ENCODE measurements around the gene TAS2R8.

DNA sequence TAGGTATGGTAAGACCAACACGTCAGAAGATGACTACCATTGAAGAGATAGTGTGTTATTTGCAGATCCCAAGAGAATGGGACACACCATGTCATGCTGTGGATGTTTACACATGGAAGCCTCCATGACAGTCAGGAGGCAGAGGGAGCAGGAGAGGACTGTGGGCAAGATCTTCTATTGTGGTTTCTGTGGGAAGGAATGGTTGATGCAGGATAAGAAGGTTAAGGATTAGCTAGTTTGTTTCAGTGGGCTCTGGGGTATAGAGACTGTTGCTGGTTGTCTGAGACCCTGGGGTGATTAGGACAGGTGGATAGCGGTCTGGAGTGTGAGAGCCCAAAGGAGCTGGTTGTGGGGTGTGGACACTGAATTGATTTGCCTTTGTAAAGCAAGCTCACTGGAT is 28.0 kb downstream of the TAS2R8 start:
- TF ChIP-seq POLR2A (IDR thresholded peaks at IDR 0.05), result no peak
- TF ChIP-seq, protein P1, sequence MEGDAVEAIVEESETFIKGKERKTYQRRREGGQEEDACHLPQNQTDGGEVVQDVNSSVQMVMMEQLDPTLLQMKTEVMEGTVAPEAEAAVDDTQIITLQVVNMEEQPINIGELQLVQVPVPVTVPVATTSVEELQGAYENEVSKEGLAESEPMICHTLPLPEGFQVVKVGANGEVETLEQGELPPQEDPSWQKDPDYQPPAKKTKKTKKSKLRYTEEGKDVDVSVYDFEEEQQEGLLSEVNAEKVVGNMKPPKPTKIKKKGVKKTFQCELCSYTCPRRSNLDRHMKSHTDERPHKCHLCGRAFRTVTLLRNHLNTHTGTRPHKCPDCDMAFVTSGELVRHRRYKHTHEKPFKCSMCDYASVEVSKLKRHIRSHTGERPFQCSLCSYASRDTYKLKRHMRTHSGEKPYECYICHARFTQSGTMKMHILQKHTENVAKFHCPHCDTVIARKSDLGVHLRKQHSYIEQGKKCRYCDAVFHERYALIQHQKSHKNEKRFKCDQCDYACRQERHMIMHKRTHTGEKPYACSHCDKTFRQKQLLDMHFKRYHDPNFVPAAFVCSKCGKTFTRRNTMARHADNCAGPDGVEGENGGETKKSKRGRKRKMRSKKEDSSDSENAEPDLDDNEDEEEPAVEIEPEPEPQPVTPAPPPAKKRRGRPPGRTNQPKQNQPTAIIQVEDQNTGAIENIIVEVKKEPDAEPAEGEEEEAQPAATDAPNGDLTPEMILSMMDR (IDR thresholded peaks at IDR 0.05), result no peak

All from thyroid gland (tissue), 4 donors.